ENCODE measurements around the gene NEK11. TPM values are rescaled to one million over a fixed set of nuclear protein-coding genes. Genes with fewer than 3 reads are reported as not detected.

Gene NEK11
- total RNA-seq, 6 experiments from 2014 or later, result 2.5 to 4.0 (median 3.1) TPM

GRCh38 chr3:131261104-131261503 is 234.4 kb downstream of the NEK11 start:
- DNase-seq, result no peak
- no peak for TF ChIP-seq CTCF (IDR thresholded peaks at IDR 0.05)
- Mint-ChIP-seq H3K4me1 (ENCODE audit: low read depth) (no peaks in the 10 kb centered on the region), H3K4me3 (no peak overlapping the region), H3K27me3 (ENCODE audit: insufficient read depth) (no peaks in the 10 kb centered on the region; the same call in 1 of the 2 replicates), H3K36me3 (ENCODE audit: low read depth) (no peaks in the 10 kb centered on the region), H3K27ac (no peak overlapping the region), H3K9me3 (peaks cover under 1% of the 10 kb centered on the region)

GRCh38 chr3:131275556-131275955 is 248.9 kb downstream of the NEK11 start:
- Mint-ChIP-seq H3K27ac (no peak overlapping the region), H3K4me1 (ENCODE audit: low read depth) (peaks cover 6% of the 10 kb centered on the region), H3K4me3 (no peak overlapping the region), H3K27me3 (ENCODE audit: insufficient read depth) (no peaks in the 10 kb centered on the region), H3K36me3 (ENCODE audit: low read depth) (no peaks in the 10 kb centered on the region), H3K9me3 (no peaks in the 10 kb centered on the region)
- no peak for DNase-seq
- TF ChIP-seq CTCF (IDR thresholded peaks at IDR 0.05), result no peak

- DNase-seq, result peak; percentile 26
- H3K9me3 Mint-ChIP-seq, result no peaks in the 10 kb centered on the region
- no peaks in the 10 kb centered on the region; the same call in 1 of the 2 replicates for H3K27me3 Mint-ChIP-seq (ENCODE audit: insufficient read depth)
- H3K36me3 Mint-ChIP-seq (ENCODE audit: low read depth), result no peaks in the 10 kb centered on the region
- no peak for TF ChIP-seq CTCF (IDR thresholded peaks at IDR 0.05)
- H3K27ac Mint-ChIP-seq, result no peak overlapping the region
- peaks cover 11% of the 10 kb centered on the region for H3K4me1 Mint-ChIP-seq (ENCODE audit: low read depth)
- no peak overlapping the region for H3K4me3 Mint-ChIP-seq
Measured at GRCh38 chr3:131277836-131278497, 251.3 kb downstream of the NEK11 start.

GRCh38 chr3:131279577-131279976 is 252.9 kb downstream of the NEK11 start:
- no peak for TF ChIP-seq CTCF (IDR thresholded peaks at IDR 0.05)
- Mint-ChIP-seq H3K9me3 (no peaks in the 10 kb centered on the region), H3K27me3 (ENCODE audit: insufficient read depth) (no peaks in the 10 kb centered on the region; the same call in 1 of the 2 replicates), H3K36me3 (ENCODE audit: low read depth) (no peaks in the 10 kb centered on the region), H3K4me3 (no peak overlapping the region), H3K4me1 (ENCODE audit: low read depth) (peaks cover 11% of the 10 kb centered on the region), H3K27ac (no peak overlapping the region)
- DNase-seq, result no peak

- no peak overlapping the region for H3K27ac Mint-ChIP-seq
- H3K36me3 Mint-ChIP-seq (ENCODE audit: low read depth), result no peaks in the 10 kb centered on the region
- no peak overlapping the region for H3K4me3 Mint-ChIP-seq
- DNase-seq, result no peak
- no peak for TF ChIP-seq CTCF (IDR thresholded peaks at IDR 0.05)
- no peaks in the 10 kb centered on the region for H3K9me3 Mint-ChIP-seq
- H3K4me1 Mint-ChIP-seq (ENCODE audit: low read depth), result peaks cover 11% of the 10 kb centered on the region
- no peaks in the 10 kb centered on the region; the same call in 1 of the 2 replicates for H3K27me3 Mint-ChIP-seq (ENCODE audit: insufficient read depth)
Measured at GRCh38 chr3:131282379-131282778, 255.7 kb downstream of the NEK11 start.

Measured in HFFc6 (cell line).